ENCODE results near the gene B3GNT2.

Gene B3GNT2

GRCh38 chr2:62229082-62229605 lies 33.2 kb downstream of the B3GNT2 start (continued):
- TF ChIP-seq, protein P1, sequence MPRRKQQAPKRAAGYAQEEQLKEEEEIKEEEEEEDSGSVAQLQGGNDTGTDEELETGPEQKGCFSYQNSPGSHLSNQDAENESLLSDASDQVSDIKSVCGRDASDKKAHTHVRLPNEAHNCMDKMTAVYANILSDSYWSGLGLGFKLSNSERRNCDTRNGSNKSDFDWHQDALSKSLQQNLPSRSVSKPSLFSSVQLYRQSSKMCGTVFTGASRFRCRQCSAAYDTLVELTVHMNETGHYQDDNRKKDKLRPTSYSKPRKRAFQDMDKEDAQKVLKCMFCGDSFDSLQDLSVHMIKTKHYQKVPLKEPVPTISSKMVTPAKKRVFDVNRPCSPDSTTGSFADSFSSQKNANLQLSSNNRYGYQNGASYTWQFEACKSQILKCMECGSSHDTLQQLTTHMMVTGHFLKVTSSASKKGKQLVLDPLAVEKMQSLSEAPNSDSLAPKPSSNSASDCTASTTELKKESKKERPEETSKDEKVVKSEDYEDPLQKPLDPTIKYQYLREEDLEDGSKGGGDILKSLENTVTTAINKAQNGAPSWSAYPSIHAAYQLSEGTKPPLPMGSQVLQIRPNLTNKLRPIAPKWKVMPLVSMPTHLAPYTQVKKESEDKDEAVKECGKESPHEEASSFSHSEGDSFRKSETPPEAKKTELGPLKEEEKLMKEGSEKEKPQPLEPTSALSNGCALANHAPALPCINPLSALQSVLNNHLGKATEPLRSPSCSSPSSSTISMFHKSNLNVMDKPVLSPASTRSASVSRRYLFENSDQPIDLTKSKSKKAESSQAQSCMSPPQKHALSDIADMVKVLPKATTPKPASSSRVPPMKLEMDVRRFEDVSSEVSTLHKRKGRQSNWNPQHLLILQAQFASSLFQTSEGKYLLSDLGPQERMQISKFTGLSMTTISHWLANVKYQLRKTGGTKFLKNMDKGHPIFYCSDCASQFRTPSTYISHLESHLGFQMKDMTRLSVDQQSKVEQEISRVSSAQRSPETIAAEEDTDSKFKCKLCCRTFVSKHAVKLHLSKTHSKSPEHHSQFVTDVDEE (CRISPR knock-in tag; IDR thresholded peaks at IDR 0.05) = no peak
- TF ChIP-seq SNAI2 (CRISPR knock-in tag; IDR thresholded peaks at IDR 0.05) = no peak
- no peak for TF ChIP-seq ZNF8 (CRISPR knock-in tag; IDR thresholded peaks at IDR 0.05)

DNA sequence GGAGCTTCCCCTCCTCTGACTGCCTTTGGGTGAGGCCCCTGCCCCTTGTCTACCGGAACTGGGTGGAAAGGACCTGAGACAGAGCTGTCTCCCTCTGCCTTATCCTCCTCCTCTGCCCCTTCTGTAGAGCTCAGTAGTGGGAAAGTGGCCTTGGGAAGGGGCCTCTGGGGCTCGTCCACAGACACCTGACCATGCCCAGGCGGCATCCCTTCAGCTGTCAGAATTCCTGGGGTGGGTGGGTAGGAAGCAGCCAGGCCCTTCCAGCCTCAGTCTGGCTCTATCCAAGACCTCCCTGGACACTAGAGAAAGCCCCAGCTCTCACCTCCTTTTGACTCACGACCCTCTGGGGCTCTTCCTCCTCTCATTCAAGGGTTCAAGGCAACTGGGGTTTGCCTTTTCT lies 35.6 kb downstream of the B3GNT2 start:
- ATAC-seq = no peak
- TF ChIP-seq ISL1 (CRISPR knock-in tag; IDR thresholded peaks at IDR 0.05) = no peak
- no peak for TF ChIP-seq ZNF565 (CRISPR knock-in tag; conservative IDR thresholded peaks at IDR 0.05; ENCODE audit: low read depth)
- no peak for TF ChIP-seq ZNF70 (CRISPR knock-in tag; IDR thresholded peaks at IDR 0.05)
- no peak for TF ChIP-seq POU6F1 (CRISPR knock-in tag; IDR thresholded peaks at IDR 0.05; ENCODE audit: borderline replicate concordance, low read depth)
- no peak for TF ChIP-seq ZFP3 (CRISPR knock-in tag; IDR thresholded peaks at IDR 0.05)

DNA sequence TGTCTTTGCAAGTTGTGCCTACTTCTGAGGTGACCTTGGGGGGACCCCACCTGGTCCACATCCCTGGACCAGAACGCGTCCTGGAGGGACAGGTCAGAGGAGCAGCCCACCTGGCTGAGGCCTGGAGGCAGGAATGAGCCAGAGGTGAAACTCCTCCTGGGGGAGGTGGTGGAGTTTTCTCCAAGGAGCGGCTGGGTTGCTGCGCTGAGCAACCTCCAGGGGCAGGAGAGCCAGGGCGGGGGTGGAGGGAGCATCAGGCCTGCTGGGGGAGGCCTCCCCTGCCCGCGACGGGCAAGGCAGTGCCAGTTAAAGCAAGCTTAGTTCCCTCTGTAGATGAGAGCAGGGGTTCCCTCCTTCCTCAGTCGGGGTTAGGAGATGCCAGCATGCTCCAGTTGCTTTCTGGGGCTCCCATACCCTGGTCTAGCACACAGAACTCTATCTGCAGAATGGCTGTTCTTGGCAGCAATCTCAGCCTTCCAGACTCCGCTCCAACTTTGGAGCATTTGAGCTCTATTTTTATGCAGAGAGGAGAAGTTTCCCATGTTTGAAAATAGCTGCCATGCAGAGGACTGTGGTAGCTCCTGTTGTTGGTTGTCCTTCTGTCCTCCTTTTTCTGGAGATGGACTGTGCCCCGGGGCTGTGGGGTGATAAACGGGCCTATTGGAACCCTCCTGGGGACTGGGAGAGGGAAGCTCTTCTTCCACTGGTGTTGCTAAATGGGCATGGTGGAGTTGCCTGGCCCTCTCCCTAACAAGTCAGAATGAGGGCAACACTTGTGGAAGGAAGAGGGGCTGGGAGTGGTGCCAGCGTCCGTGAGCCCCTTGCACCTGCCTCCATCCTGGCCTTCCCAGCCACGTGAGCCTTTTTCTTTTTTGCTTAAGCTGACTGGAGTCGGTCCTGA lies 39.1 kb downstream of the B3GNT2 start:
- no peak for ATAC-seq
- TF ChIP-seq BACH2 (CRISPR knock-in tag; IDR thresholded peaks at IDR 0.05; ENCODE audit: borderline replicate concordance) = no peak
- no peak for TF ChIP-seq PPARA (CRISPR knock-in tag; IDR thresholded peaks at IDR 0.05; ENCODE audit: borderline replicate concordance)
- no peak for TF ChIP-seq TOX (CRISPR knock-in tag; IDR thresholded peaks at IDR 0.05; ENCODE audit: borderline replicate concordance)

- ATAC-seq = no peak
- TF ChIP-seq ZFP30 (CRISPR knock-in tag; IDR thresholded peaks at IDR 0.05) (no peak), POU6F1 (CRISPR knock-in tag; IDR thresholded peaks at IDR 0.05; ENCODE audit: borderline replicate concordance, low read depth) (no peak), BACH2 (CRISPR knock-in tag; IDR thresholded peaks at IDR 0.05; ENCODE audit: borderline replicate concordance) (no peak), TCF4 (CRISPR knock-in tag; IDR thresholded peaks at IDR 0.05; ENCODE audit: borderline replicate concordance) (no peak), CSRNP3 (CRISPR knock-in tag; IDR thresholded peaks at IDR 0.05) (no peak), ESRRG (CRISPR knock-in tag; IDR thresholded peaks at IDR 0.05) (no peak), RARB (CRISPR knock-in tag; IDR thresholded peaks at IDR 0.05) (no peak), ZNF565 (CRISPR knock-in tag; conservative IDR thresholded peaks at IDR 0.05; ENCODE audit: low read depth) (no peak), ISL1 (CRISPR knock-in tag; IDR thresholded peaks at IDR 0.05) (no peak), ZC3H10 (CRISPR knock-in tag; IDR thresholded peaks at IDR 0.05) (no peak), ZFP3 (CRISPR knock-in tag; IDR thresholded peaks at IDR 0.05) (no peak), ZNF70 (CRISPR knock-in tag; IDR thresholded peaks at IDR 0.05) (no peak), ARNTL (CRISPR knock-in tag; IDR thresholded peaks at IDR 0.05; ENCODE audit: borderline replicate concordance, low read depth) (no peak)
- TF ChIP-seq, protein P2, sequence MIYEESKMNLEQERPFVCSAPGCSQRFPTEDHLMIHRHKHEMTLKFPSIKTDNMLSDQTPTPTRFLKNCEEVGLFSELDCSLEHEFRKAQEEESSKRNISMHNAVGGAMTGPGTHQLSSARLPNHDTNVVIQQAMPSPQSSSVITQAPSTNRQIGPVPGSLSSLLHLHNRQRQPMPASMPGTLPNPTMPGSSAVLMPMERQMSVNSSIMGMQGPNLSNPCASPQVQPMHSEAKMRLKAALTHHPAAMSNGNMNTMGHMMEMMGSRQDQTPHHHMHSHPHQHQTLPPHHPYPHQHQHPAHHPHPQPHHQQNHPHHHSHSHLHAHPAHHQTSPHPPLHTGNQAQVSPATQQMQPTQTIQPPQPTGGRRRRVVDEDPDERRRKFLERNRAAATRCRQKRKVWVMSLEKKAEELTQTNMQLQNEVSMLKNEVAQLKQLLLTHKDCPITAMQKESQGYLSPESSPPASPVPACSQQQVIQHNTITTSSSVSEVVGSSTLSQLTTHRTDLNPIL (CRISPR knock-in tag; IDR thresholded peaks at IDR 0.05; ENCODE audit: low read depth) = no peak
- TF ChIP-seq, protein P1 (CRISPR knock-in tag; IDR thresholded peaks at IDR 0.05) = no peak
- TF ChIP-seq, protein P3, sequence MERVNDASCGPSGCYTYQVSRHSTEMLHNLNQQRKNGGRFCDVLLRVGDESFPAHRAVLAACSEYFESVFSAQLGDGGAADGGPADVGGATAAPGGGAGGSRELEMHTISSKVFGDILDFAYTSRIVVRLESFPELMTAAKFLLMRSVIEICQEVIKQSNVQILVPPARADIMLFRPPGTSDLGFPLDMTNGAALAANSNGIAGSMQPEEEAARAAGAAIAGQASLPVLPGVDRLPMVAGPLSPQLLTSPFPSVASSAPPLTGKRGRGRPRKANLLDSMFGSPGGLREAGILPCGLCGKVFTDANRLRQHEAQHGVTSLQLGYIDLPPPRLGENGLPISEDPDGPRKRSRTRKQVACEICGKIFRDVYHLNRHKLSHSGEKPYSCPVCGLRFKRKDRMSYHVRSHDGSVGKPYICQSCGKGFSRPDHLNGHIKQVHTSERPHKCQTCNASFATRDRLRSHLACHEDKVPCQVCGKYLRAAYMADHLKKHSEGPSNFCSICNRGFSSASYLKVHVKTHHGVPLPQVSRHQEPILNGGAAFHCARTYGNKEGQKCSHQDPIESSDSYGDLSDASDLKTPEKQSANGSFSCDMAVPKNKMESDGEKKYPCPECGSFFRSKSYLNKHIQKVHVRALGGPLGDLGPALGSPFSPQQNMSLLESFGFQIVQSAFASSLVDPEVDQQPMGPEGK (CRISPR knock-in tag; IDR thresholded peaks at IDR 0.05; ENCODE audit: borderline replicate concordance) = no peak
Observed at GRCh38 chr2:62236499-62236898, 40.6 kb downstream of the B3GNT2 start.

All from SK-N-SH treated with all-trans-retinoic acid at 6 μM for 48 hours (cell line).